GM19043 (cell line): ENCODE data around the gene GABRD.

Experiments
- ATAC-seq: cut with Tn5 transposase; IDR thresholded peaks from one replicate; pipeline ENCODE4 v1.9.1; 2021; ENCODE audit warnings: low read depth; ENCODE audit not compliant: unreplicated experiment

GABRD gene

GRCh38 chr1:2033165-2033564, 14.0 kb downstream of the GABRD start:
- no peak for ATAC-seq

GRCh38 chr1:2036287-2036686, 17.1 kb downstream of the GABRD start:
- no peak for ATAC-seq

GRCh38 chr1:2037314-2037979, 18.3 kb downstream of the GABRD start:
- no peak for ATAC-seq

- ATAC-seq, result no peak
Measured at GRCh38 chr1:2038229-2038628, 19.1 kb downstream of the GABRD start.

GRCh38 chr1:2039251-2039650, 20.1 kb downstream of the GABRD start:
- no peak for ATAC-seq

- ATAC-seq, result no peak
Measured at GRCh38 chr1:2041305-2041704, 22.2 kb downstream of the GABRD start.

- no peak for ATAC-seq
Measured at GRCh38 chr1:2041887-2042286, 22.7 kb downstream of the GABRD start.

- no peak for ATAC-seq
Measured at GRCh38 chr1:2042830-2043773, 24.0 kb downstream of the GABRD start.

- ATAC-seq, result no peak
Measured at GRCh38 chr1:2043886-2044285, 24.7 kb downstream of the GABRD start.

GRCh38 chr1:2044510-2045319, 25.6 kb downstream of the GABRD start:
- ATAC-seq, result no peak

GRCh38 chr1:2045468-2046173, 26.5 kb downstream of the GABRD start:
- ATAC-seq, result no peak

GRCh38 chr1:2046174-2046917, 27.2 kb downstream of the GABRD start:
- ATAC-seq, result no peak

GRCh38 chr1:2046953-2047748, 28.0 kb downstream of the GABRD start:
- no peak for ATAC-seq

GRCh38 chr1:2047749-2048729, 28.9 kb downstream of the GABRD start:
- ATAC-seq, result no peak

GRCh38 chr1:2049225-2049717, 30.1 kb downstream of the GABRD start:
- no peak for ATAC-seq

GRCh38 chr1:2049718-2050431, 30.7 kb downstream of the GABRD start, which contains the start of gene PRKCZ:
TSS of gene PRKCZ (plus strand) at chr1:2050411. CDS start at chr1:2050631, 220 bp downstream.
- ATAC-seq, result no peak

- no peak for ATAC-seq
Measured at GRCh38 chr1:2050461-2050792, 31.3 kb downstream of the GABRD start.
